Measurements from ENCODE around the gene INSC.

INSC gene

GRCh38 chr11:15108592-15109130, 6.1 kb upstream of the INSC start:
- no peak for TF ChIP-seq CTCF (conservative IDR thresholded peaks at IDR 0.05; ENCODE audit: low read depth)
- POLR2A ChIA-PET (ENCODE audit: low non-redundant PET) = no interaction called here
- no peak for DNase-seq (ENCODE audit: low spot score)
- CTCF ChIA-PET = no interaction called here
- H3K27ac ChIP-seq = no peak overlapping the region

DNA sequence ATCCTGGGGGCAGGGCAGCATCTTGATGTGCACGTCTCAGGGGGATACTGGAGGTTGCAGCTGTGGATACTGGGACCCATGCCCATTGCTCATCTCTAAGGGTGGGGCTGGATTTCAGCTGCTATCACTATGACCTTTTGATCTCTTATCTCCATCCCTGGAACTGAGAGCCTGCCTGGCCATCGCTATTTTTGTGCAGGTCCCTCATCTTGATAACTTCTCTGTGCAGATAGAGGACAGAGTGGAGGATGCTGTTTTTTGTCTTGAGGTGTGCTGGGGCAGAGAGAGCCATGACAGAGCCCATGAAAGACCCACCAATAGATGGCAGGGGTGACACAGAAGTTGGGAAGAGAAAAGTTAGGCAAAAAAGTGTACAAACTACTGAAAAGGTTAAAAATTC, 5.1 kb upstream of the INSC start:
- no peak for TF ChIP-seq CTCF (conservative IDR thresholded peaks at IDR 0.05; ENCODE audit: low read depth)
- ChIA-PET POLR2A (ENCODE audit: low non-redundant PET) (no interaction called here), CTCF (no interaction called here)
- DNase-seq (ENCODE audit: low spot score) = no peak
- no peak overlapping the region for H3K27ac ChIP-seq

DNA sequence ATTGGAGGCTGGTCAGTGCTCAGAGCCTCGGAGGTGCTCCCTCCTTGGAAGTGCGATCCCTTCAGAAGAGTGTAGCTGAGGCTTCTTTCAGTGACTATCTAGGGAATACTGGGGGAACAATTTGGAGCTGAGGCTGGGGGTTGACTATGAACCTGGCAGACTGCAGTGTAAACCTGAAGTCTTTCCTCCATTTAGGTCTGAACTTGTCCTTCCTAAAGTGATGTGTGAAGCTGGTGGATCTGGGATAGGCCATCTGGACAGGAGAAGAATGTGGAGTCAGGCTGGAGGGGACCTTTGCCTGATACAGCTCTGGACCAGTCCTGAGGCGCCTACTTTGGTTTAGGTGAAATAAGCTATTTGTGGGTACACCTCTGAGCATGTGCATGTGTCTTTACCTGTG, 3.5 kb upstream of the INSC start:
- ChIA-PET CTCF (interaction anchor here (1.3 kb wide), 1 partner anchor 10 kb away, joined by 6 read pairs; no protein-coding TSS in a partner anchor), POLR2A (ENCODE audit: low non-redundant PET) (no interaction called here)
- H3K27ac ChIP-seq = no peak overlapping the region
- no peak for DNase-seq (ENCODE audit: low spot score)
- TF ChIP-seq CTCF (conservative IDR thresholded peaks at IDR 0.05; ENCODE audit: low read depth) = no peak

DNA sequence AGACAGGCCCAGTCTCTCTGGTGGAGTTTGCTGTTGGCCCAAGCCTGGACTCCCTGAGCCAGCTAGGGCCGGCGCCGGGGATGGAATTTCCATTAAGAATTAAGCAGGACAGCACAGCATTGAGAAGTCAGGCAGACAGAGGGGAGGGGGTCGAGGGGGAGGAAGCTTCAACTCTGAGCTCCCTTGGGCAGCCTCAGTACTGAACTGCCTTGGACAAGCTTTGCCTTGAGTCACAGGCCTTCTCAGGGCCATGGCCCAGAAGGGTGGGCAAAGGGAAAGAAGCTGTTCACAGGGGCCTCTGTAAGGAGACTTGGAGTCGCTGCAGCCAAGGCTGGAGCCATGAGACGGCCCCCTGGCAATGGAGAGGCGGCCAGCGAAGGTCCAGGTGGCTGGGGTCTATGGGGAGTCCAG, 2.6 kb upstream of the INSC start:
- POLR2A ChIA-PET (ENCODE audit: low non-redundant PET) = no interaction called here
- TF ChIP-seq CTCF (conservative IDR thresholded peaks at IDR 0.05; ENCODE audit: low read depth) = no peak

DNA sequence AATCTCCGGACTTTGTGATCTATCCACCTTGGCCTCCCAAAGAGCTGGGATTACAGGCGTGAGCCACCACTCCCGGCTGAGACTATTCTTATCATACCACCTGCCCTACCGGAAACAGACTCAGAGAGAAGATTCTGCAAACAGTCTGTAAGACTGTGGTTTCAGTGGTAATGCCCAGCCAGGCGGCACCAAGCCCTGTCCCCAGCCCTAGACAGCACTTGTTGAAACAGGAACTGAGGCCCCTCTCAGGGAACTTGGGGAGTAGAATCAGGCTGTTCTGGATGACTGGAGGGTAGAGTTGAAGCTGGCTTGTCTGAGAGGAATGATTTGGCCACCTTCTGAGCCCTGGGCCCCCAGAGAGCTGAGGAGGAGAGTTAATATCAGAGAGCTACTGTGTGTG, 1.3 kb upstream of the INSC start:
- DNase-seq (ENCODE audit: low spot score) = no peak
- H3K27ac ChIP-seq = no peak overlapping the region
- no peak for TF ChIP-seq CTCF (conservative IDR thresholded peaks at IDR 0.05; ENCODE audit: low read depth)
- ChIA-PET POLR2A (ENCODE audit: low non-redundant PET) (no interaction called here), CTCF (interaction anchor here (0.6 to 1.1 kb wide), 2 partner anchors 13 to 46 kb away, joined by 3 read pairs; no protein-coding TSS in a partner anchor)

More for the DNA sequence above, 2.6 kb upstream of the INSC start:
- DNase-seq (ENCODE audit: low spot score) = no peak
- CTCF ChIA-PET = no interaction called here
- H3K27ac ChIP-seq = no peak overlapping the region

- TF ChIP-seq CTCF (conservative IDR thresholded peaks at IDR 0.05; ENCODE audit: low read depth) = no peak
- CTCF ChIA-PET = interaction anchor here (0.9 to 1.1 kb wide), 2 partner anchors 9 to 15 kb away, joined by 3 read pairs; no protein-coding TSS in a partner anchor
- POLR2A ChIA-PET (ENCODE audit: low non-redundant PET) = no interaction called here
- no peak for DNase-seq (ENCODE audit: low spot score)
- H3K27ac ChIP-seq = no peak overlapping the region
Measured at GRCh38 chr11:15115686-15116085, 963 bp downstream of the INSC start.

Data from RWPE1 (cell line).